DLD1 (cell line): ENCODE measurements around the gene OTUD7B.
"Not testable (repeated sequence)": the region's sequence is repeated elsewhere in the genome, so short reads cannot be mapped to it uniquely, and the experiment has no call there.

Experiments used
- in situ Hi-C: cut with HindIII; loops from 2 replicates; pipeline ENCODE4 v1.10.0; 2017; ENCODE audit warnings: low sequenced_read_pairs

The OTUD7B gene

GRCh38 chr1:150010393-150011115 is at the start of gene OTUD7B:
OTUD7B (minus strand) TSS chr1:150010726; CDS start chr1:149977510, 33,216 bp downstream.
- in situ Hi-C loops, result no loop called here

- in situ Hi-C loops, result no loop called here
Measured at GRCh38 chr1:150060260-150060659, 49.7 kb upstream of the OTUD7B start.

- in situ Hi-C loops, result no loop called here
Measured at GRCh38 chr1:150056407-150056806, 45.9 kb upstream of the OTUD7B start.

- in situ Hi-C loops, result not testable (repeated sequence)
Measured at GRCh38 chr1:150055507-150055906, 45.0 kb upstream of the OTUD7B start.

- in situ Hi-C loops, result no loop called here
Measured at GRCh38 chr1:150053926-150054325, 43.4 kb upstream of the OTUD7B start.

- in situ Hi-C loops, result not testable (repeated sequence)
Measured at GRCh38 chr1:150051905-150052412, 41.4 kb upstream of the OTUD7B start.

- in situ Hi-C loops, result no loop called here
Measured at GRCh38 chr1:150051089-150051373, 40.5 kb upstream of the OTUD7B start.

- in situ Hi-C loops, result no loop called here
Measured at GRCh38 chr1:150049926-150050325, 39.4 kb upstream of the OTUD7B start.

- in situ Hi-C loops, result no loop called here
Measured at GRCh38 chr1:150034336-150034735, 23.8 kb upstream of the OTUD7B start.

GRCh38 chr1:150028322-150028721 is 17.8 kb upstream of the OTUD7B start:
- in situ Hi-C loops, result no loop called here

GRCh38 chr1:150024156-150024555 is 13.6 kb upstream of the OTUD7B start:
- in situ Hi-C loops, result no loop called here

GRCh38 chr1:150022357-150022756 is 11.8 kb upstream of the OTUD7B start:
- in situ Hi-C loops, result no loop called here

GRCh38 chr1:150021191-150021694 is 10.7 kb upstream of the OTUD7B start:
- in situ Hi-C loops, result no loop called here

- in situ Hi-C loops, result no loop called here
Measured at GRCh38 chr1:150020711-150021110, 10.2 kb upstream of the OTUD7B start.

- in situ Hi-C loops, result no loop called here
Measured at GRCh38 chr1:150018165-150018564, 7.6 kb upstream of the OTUD7B start.

- in situ Hi-C loops, result no loop called here
Measured at GRCh38 chr1:150017206-150017750, 6.8 kb upstream of the OTUD7B start.

- in situ Hi-C loops, result no loop called here
Measured at GRCh38 chr1:150015651-150016131, 5.2 kb upstream of the OTUD7B start.

GRCh38 chr1:150012611-150013010 is 2.1 kb upstream of the OTUD7B start:
- in situ Hi-C loops, result no loop called here

GRCh38 chr1:150009604-150010392 is 728 bp downstream of the OTUD7B start:
- in situ Hi-C loops, result no loop called here

GRCh38 chr1:150008699-150009098 is 1.8 kb downstream of the OTUD7B start:
- in situ Hi-C loops, result no loop called here

- in situ Hi-C loops, result no loop called here
Measured at GRCh38 chr1:150006881-150007421, 3.6 kb downstream of the OTUD7B start.
